Suprapubic skin (tissue), 3 donors: Measurements from ENCODE around the gene CD2AP.

Source experiments
- CTCF ChIP-seq, 2 donors: fragments of 200-600 bp in 1 of 2; fragments of 450-650 bp in 1 of 2; sonication (generic) in 1 of 2; IDR thresholded peaks; one replicate each; pipeline ENCODE4 v1.5.1; 2016 to 2019; ENCODE audit warnings: antibody characterized with exemption in 2 of 2, mild to moderate bottlenecking in 1 of 2, moderate library complexity in 1 of 2
- POLR2AphosphoS5 ChIP-seq, 3 donors: sonication (generic); formaldehyde crosslinking; IDR thresholded peaks; one replicate each; pipeline ENCODE4 v1.6.1; 2017; ENCODE audit warnings: antibody characterized with exemption in 3 of 3

- TF ChIP-seq CTCF (IDR thresholded peaks at IDR 0.05): no peak
- no peak for TF ChIP-seq POLR2AphosphoS5 (IDR thresholded peaks at IDR 0.05)
Observed at GRCh38 chr6:47593979-47594378, 116.4 kb downstream of the CD2AP start.
